GM12872 (cell line): Measurements from ENCODE around the gene ADAM19.

Experiments
- CTCF ChIP-seq: IDR thresholded peaks from 3 replicates; pipeline ENCODE4 v1.5.1; 2011; ENCODE audit warnings: low read depth, mild to moderate bottlenecking, low read length, moderate library complexity; ENCODE audit not compliant: insufficient read depth

ADAM19 gene

GRCh38 chr5:157575381-157576020 is at the start of gene ADAM19:
Gene ADAM19, minus strand, starts transcription at chr5:157575775. Its CDS starts 79 bp downstream, at chr5:157575696.
- no peak for TF ChIP-seq CTCF

GRCh38 chr5:157624144-157624543 is 48.6 kb upstream of the ADAM19 start:
- TF ChIP-seq CTCF: no peak

- TF ChIP-seq CTCF: no peak
Measured at GRCh38 chr5:157620776-157621175, 45.2 kb upstream of the ADAM19 start.

GRCh38 chr5:157618191-157618765 is 42.7 kb upstream of the ADAM19 start:
- no peak for TF ChIP-seq CTCF

GRCh38 chr5:157616785-157617184 is 41.2 kb upstream of the ADAM19 start:
- TF ChIP-seq CTCF: no peak

GRCh38 chr5:157613385-157614245 is 38.0 kb upstream of the ADAM19 start:
- TF ChIP-seq CTCF: no peak

GRCh38 chr5:157612581-157612980 is 37.0 kb upstream of the ADAM19 start:
- TF ChIP-seq CTCF: no peak
